Naive B cell (primary cell): ENCODE measurements around the gene ZFP57. TPM values are rescaled to one million over a fixed set of nuclear protein-coding genes. Genes with fewer than 3 reads are reported as not detected.

Source experiments
- ATAC-seq, 2 donors: fragments of 150-1000 bp; cut with Tn5 transposase; 2 replicates each; pipeline ENCODE4 v1.10.0; 2021; ENCODE audit warnings: low read depth in 2 of 2, mild to moderate bottlenecking in 2 of 2, moderate library complexity in 2 of 2
- DNase-seq: peaks from one replicate; pipeline ENCODE4 v3.0.0; 2022
- H3K27ac Mint-ChIP-seq, 6 donors: one replicate each; pipeline ENCODE4 v1.8.0; 2020 to 2022; ENCODE audit warnings: mild to moderate bottlenecking in 6 of 6, mixed read lengths in 6 of 6, moderate library complexity in 5 of 6, inconsistent platforms in 2 of 6
- H3K27me3 Mint-ChIP-seq, 3 donors: one replicate each; pipeline ENCODE4 v1.8.0; 2021 to 2022; ENCODE audit warnings: mixed read lengths in 3 of 3, mild to moderate bottlenecking in 1 of 3
- H3K36me3 Mint-ChIP-seq, 2 donors: one replicate each; pipeline ENCODE4 v1.8.0; 2020 to 2022; ENCODE audit warnings: mixed read lengths in 2 of 2, inconsistent platforms in 1 of 2, mild to moderate bottlenecking in 1 of 2
- H3K4me1 Mint-ChIP-seq, 3 donors: one replicate each; pipeline ENCODE4 v1.8.0; 2020 to 2022; ENCODE audit warnings: mixed read lengths in 3 of 3, inconsistent platforms in 1 of 3, mild to moderate bottlenecking in 1 of 3, moderate library complexity in 1 of 3
- H3K4me3 Mint-ChIP-seq, 8 donors: one replicate each; pipeline ENCODE4 v1.8.0; 2020 to 2022; ENCODE audit warnings: mild to moderate bottlenecking in 8 of 8, mixed read lengths in 8 of 8, moderate library complexity in 8 of 8, inconsistent platforms in 2 of 8
- H3K9me3 Mint-ChIP-seq, 7 donors: one replicate each; pipeline ENCODE4 v1.8.0; 2020 to 2022; ENCODE audit warnings: mixed read lengths in 7 of 7, mild to moderate bottlenecking in 5 of 7, inconsistent platforms in 2 of 7, moderate library complexity in 1 of 7
- polyA plus RNA-seq, 6 donors: library from polyadenylated mRNA; unstranded; fragments of 300-500 nt; fragmentation: Illumina TruSeq; gene quantifications; one replicate each; pipeline ENCODE4 v1.2.3, GENCODE V29; 2021; ENCODE audit warnings: low read depth in 6 of 6

The ZFP57 gene
- polyA plus RNA-seq, 6 donors from 2014 or later, result 1.8 to 3.1 (median 2.5) TPM; not detected in 3

DNA sequence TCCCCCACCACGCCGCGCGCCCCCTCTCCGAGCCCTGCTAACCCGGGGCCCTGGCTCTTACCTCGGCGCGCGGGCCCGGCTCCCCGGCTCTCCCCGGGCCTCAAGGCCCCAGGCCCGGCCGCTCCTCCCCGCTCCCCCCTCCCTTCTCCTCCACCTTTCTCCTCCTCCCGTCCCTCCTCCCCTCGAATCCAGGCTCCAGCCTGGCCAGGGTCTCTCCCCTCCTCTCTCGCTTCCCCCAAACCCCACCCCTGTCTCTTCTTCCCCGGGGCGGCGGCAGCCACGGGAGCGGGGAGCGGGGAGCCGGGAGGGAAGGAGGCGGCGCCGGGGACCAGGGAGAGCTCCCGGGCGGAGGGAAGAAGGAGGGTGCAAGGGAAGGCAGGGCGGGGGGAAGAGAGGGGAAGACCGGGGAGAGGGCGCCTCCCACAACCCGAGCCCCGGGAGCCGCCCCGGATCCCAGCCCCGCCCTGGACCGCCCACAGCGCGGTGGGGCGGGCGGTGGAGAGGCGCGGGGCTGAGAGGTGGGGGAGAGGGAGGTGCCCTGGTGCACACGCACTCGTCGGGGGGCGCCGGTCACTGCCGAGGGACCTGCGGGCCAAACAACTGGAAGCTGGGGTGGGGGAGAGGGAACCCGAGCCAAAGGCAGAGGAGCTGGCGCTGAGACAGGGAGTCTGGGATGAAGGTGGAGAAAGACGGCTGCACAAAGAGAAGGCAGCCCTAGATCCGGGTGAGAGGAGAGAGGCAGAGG, 48.0 kb downstream of the ZFP57 start, which contains the start of gene GABBR1:
TSS of gene GABBR1 (minus strand) at position 395 of the 745 bp plus-strand sequence. CDS start 798 bp downstream, outside the sequence.
- Mint-ChIP-seq H3K4me1 (peaks cover 64 to 77% (median 69%) of the 10 kb centered on the region in 3 donors), H3K27me3 (no peaks in the 10 kb centered on the region)

DNA sequence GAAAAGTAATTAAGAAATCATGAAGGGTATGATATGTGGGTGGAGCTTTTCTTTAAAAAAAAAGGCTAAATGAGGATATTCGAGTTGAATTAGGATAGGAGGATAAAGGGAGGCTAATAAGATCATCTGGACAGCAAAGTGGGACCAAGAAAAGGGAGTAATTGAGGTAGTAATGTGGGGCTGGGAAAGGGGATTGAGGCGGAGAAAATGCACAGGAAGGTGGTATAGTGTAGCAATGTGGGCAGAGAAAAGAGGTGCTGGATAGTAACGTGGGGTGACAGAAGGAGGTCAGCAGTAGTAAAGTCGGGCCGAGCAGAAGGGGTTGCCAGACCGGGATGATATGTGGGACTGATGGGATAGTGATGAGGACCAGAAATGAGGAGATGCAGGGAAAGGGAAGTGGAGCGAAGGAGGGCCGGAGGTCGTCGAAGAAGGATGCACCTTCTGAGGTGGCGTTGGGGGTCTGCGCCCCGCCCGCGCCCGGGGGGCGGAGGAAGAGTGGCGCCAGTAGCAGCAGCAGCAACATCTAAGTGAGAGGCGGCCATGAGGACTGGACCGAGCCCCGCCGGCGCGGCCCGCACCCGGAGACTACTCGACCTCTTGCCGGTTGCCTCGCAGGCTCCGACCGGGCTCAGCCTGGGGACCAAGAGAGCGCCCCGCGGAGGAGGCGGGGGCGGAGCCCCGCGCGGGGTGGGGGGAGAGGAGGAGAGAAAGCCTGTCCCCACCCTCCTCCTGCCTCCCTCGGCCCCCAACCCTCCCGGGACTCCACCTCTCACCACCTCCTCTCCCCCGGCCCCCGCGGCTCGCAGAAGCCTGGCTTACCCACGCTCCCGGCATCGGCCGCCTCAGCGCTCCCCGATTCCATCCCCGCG, 48.9 kb downstream of the ZFP57 start:
- DNase-seq, result peak; percentile 76
- no peaks in the 10 kb centered on the region for H3K27me3 Mint-ChIP-seq
- peak; percentile 60 to 67 for ATAC-seq
- peaks cover 59 to 75% (median 69%) of the 10 kb centered on the region in 3 donors for H3K4me1 Mint-ChIP-seq
- no peaks in the 10 kb centered on the region for H3K9me3 Mint-ChIP-seq
- peak overlapping the region; percentile 83 to 97 (median 88) for H3K27ac Mint-ChIP-seq
- H3K4me3 Mint-ChIP-seq, result peak overlapping the region; percentile 88 to 100 (median 98)
- peaks cover 0 to 4% of the 10 kb centered on the region in 2 donors for H3K36me3 Mint-ChIP-seq

More for the DNA sequence above, 48.0 kb downstream of the ZFP57 start, which contains the start of gene GABBR1:
- Mint-ChIP-seq H3K27ac (peak within 1 kb of the TSS; percentile 88 to 99 (median 96)), H3K4me3 (peak within 1 kb of the TSS; percentile 88 to 100 (median 98)), H3K36me3 (peaks cover 0 to 4% of the 10 kb centered on the region in 2 donors), H3K9me3 (no peaks in the 10 kb centered on the region)
- peak; percentile 73 for DNase-seq
- peak; percentile 71 to 73 for ATAC-seq

DNA sequence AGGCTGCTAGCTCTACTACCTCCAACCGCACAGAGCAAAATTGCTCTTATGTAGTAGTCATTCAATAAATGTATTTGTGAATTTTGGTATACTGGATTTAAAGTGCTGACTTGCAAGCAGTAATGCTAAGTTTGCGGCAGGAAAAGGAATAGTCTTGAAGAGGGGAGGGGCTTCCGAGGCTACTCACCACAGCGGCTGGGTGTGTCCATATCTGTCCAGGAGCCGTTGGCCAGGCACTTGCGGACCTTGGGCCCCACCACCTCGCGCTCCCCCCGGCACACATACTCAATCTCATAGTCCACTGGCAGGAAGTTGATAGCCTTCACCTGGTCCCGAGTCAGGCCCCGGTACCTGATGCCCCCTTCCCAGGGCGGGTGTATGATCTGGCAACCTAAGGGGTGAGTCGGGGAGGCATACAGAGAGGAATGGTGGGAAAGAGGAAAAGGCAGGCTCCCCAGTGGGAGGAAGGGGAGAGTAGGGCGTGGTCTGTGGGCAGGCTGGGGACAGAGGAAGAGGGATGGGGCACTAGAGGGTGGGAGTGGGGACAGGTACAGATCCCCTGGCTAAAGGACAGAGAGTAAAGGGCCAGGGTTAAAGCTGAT, 49.6 kb downstream of the ZFP57 start:
- no peak for DNase-seq
- Mint-ChIP-seq H3K4me3 (peak overlapping the region; percentile 88 to 100 (median 98)), H3K9me3 (no peaks in the 10 kb centered on the region), H3K27ac (peak overlapping the region in 3 of 6 donors; percentile 88 to 98 (median 97)), H3K36me3 (peaks cover 0 to 4% of the 10 kb centered on the region in 2 donors), H3K27me3 (no peaks in the 10 kb centered on the region), H3K4me1 (peaks cover 63 to 75% (median 74%) of the 10 kb centered on the region in 3 donors)
- no peak for ATAC-seq

DNA sequence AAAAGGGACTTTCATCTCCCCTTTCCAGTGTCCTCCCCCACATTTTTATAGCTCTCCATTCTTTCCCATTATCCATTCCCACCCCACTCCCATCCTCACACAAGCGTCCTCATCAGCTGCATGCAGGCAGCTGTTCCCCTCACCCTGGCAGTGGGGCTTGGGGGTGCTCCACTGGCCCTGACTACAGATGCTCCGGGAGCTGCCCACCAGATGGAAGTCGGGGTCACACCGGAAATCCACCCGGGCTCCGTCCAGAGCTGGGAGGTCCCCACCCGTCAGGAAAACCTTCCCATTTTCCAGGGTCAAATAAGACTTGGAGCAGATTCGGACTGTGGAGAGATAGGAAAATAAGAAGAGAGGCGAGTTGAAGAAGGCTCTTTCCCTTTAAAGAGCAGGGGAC, 50.6 kb downstream of the ZFP57 start:
- no peak for ATAC-seq
- peaks cover 60 to 72% (median 70%) of the 10 kb centered on the region in 3 donors for H3K4me1 Mint-ChIP-seq
- H3K36me3 Mint-ChIP-seq, result peaks cover 0 to 4% of the 10 kb centered on the region in 2 donors
- H3K27me3 Mint-ChIP-seq, result no peaks in the 10 kb centered on the region
- no peak for DNase-seq
- peak overlapping the region in 4 of 8 donors; percentile 49 to 99 (median 93) for H3K4me3 Mint-ChIP-seq
- H3K9me3 Mint-ChIP-seq, result no peaks in the 10 kb centered on the region
- H3K27ac Mint-ChIP-seq, result no peak overlapping the region

DNA sequence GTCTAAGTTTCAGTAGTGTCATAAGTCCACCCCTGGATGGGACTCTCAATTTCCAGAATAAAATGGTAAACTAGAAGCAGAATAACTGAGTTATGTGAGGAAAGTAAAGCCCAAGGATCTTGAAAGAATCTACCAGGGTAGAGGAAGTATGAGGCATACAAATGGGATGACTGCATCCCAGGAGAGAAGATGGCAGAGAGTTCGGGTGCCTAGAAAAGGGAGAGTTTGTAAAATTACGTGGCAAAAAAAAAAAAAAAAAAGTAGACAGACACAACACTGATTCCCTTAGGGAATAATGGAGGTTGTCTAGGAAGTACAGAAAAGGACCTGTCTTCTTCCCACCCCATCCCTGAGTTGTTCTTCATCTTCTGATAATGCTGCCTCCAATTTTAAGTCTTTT, 51.4 kb downstream of the ZFP57 start:
- H3K36me3 Mint-ChIP-seq, result peaks cover 0 to 4% of the 10 kb centered on the region in 2 donors
- peaks cover 60 to 71% (median 65%) of the 10 kb centered on the region in 3 donors for H3K4me1 Mint-ChIP-seq
- H3K27me3 Mint-ChIP-seq, result no peaks in the 10 kb centered on the region
- no peaks in the 10 kb centered on the region for H3K9me3 Mint-ChIP-seq
- peak overlapping the region in 5 of 8 donors; percentile 0 to 99 (median 90) for H3K4me3 Mint-ChIP-seq
- H3K27ac Mint-ChIP-seq, result no peak overlapping the region
- ATAC-seq (no peak), DNase-seq (no peak)

DNA sequence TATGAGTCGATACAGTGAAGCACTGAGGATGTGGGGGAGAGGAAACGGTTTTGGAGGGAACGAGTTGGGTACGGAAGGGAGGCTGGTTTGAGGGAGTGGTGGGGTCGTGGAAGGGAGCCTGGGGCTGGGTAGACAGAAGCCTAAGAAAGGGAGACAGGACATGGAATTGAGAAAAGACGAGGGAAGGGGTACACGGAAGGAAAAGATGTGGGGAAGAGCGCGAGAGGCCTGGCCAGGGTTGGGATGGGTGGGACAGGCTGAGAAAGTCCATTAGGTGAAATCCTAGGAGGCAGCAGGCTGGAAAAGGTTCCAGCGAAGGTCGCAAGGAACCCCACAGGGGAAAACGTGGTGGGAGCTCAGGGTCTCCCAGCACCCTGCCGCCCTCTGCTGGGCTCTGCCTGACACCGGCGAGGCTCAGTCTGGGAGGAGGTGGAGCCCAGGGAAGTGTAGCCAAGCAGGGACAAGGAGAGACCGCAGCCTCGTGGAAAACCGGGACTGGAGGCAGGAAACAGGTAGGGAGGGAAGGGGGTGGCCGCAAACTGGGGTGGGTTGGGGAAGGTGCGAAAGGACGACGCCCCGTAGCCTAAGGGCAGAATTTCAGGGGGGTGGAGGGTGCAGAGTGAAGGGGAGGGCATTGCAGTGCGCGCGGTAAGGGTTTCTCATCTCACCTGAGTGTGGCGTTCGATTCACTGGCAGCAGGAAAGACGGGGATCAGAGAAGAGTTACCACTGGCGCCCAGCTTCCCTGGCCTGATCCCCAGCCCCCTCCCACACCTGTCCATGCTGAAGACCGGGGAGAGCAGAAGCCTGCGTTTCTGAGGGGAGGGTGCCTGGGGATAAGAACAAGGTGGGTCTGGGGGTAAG, 52.3 kb downstream of the ZFP57 start:
- DNase-seq (peak; percentile 28), ATAC-seq (peak; percentile 22 to 36)
- H3K4me1 Mint-ChIP-seq, result peaks cover 53 to 61% (median 55%) of the 10 kb centered on the region in 3 donors
- peak overlapping the region; percentile 90 to 99 (median 94) for H3K4me3 Mint-ChIP-seq
- no peaks in the 10 kb centered on the region for H3K27me3 Mint-ChIP-seq
- peaks cover 4 to 7% of the 10 kb centered on the region in 2 donors for H3K36me3 Mint-ChIP-seq
- no peaks in the 10 kb centered on the region for H3K9me3 Mint-ChIP-seq
- peak overlapping the region; percentile 34 to 90 (median 54) for H3K27ac Mint-ChIP-seq

DNA sequence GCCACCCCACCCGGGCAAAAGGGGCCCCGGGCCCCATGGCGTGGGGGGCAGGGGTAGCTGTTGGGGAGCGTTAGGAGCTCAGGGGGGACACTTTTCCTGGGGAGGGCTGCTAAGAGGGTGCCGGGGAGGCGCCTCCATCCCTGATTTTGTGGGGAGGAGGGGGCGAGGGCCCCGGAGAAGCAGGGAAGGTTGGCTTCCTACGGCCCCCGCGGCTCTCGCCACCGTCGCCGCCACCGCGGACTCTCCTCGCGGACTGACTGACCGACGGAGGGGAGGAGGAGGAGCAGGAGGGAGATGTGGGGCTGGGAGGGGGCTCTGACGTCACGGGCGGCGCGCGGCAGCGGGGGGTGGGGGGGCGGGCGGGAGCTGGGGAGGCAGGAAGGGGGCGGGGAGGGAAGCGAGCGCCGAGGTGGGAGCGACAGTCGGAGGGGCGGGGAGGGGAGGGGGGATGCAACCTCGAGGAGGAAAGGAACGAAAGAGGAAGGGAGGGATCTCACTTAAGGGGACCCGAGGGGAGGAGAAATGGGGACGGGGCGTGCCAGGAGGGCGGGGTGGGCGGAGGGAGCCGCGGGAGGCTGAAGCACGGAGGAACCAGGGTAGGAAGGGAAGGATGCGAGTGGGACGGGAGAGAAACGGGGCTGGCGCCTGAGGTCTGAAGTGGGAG, 53.1 kb downstream of the ZFP57 start:
- Mint-ChIP-seq H3K4me3 (peak overlapping the region; percentile 90 to 99 (median 94)), H3K27ac (peak overlapping the region in 5 of 6 donors; percentile 34 to 90 (median 57)), H3K27me3 (no peaks in the 10 kb centered on the region), H3K9me3 (no peaks in the 10 kb centered on the region), H3K4me1 (peaks cover 48 to 57% (median 51%) of the 10 kb centered on the region in 3 donors), H3K36me3 (peaks cover 0 to 14% of the 10 kb centered on the region in 2 donors)
- DNase-seq (peak; percentile 37), ATAC-seq (peak; percentile 12 to 18)

DNA sequence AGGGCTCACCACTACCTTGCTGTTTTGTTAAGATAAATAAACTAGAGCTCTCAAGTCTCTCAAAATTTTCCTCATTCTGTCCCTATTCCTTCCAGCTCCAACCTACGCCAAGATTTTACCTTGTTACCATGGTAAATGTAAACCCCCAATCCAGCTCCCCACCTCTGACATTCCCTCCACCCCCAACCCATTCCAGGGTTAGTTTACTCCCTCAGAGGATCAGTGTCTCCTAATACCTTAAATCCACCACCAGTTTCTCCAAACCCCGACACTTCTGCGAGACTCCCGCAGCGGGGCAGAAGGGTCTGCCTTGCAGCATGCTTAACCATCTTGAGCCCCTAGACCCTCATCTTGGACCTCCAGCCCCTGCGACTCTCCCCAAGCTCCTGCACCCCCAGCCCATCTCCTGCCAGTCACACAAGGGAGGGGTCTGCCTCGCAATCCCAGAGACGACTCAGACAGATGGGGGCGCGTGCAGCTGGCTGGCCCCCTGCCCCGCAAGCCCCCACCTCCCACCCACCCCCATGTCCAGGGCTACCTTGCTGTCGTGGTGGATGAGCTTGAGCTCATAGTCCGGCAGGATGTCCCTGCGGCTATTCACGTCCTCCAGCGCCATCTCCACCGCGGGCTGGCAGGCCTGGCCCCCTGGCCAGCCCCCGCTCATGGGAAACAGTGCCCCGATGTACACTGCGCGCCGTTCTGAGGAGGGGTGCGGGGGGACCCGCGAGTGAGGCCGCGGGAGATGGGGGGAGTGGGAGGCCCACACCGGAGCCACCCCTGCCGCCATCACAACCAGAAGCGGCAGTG, 53.8 kb downstream of the ZFP57 start:
- DNase-seq, result no peak
- peak in 1 of 2 donors; percentile 3 for ATAC-seq
- Mint-ChIP-seq H3K4me1 (peaks cover 47 to 55% (median 50%) of the 10 kb centered on the region in 3 donors), H3K9me3 (no peaks in the 10 kb centered on the region), H3K27ac (peak overlapping the region; percentile 2 to 91 (median 38)), H3K27me3 (no peaks in the 10 kb centered on the region), H3K4me3 (peak overlapping the region; percentile 62 to 93 (median 83)), H3K36me3 (peaks cover 0 to 21% of the 10 kb centered on the region in 2 donors)

DNA sequence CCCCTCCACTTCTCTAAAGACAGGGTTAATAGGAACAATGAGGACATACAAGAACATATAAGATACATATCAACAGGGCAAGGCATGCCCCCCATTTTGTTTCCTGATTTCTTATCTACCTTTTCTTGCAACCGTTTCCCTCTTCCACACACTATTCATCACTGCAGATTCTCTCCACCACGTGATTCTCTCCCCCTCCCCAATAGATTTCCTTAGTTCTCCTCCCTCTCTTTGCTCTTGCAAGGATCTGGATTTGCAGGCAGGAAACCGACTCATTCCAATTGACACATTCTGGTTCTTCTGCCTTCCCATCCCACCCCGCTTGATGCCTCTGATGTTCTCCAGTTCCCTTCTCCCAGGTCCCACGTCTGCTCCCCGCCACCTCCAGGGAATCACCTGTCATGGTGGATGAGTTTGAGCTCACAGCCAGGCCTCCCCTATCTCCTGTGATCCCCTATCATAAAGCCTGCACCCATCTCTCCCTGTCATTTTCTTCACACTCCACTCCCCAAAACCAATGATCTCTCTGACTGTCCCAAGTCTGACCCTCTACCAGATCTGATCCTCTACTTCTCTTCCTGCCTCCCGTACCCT, 55.5 kb downstream of the ZFP57 start:
- DNase-seq (no peak), ATAC-seq (no peak)
- Mint-ChIP-seq H3K9me3 (no peaks in the 10 kb centered on the region), H3K36me3 (peaks cover 0 to 32% of the 10 kb centered on the region in 2 donors), H3K27me3 (no peaks in the 10 kb centered on the region), H3K4me1 (peaks cover 35 to 39% (median 37%) of the 10 kb centered on the region in 3 donors), H3K27ac (peak overlapping the region in 4 of 6 donors; percentile 1 to 72 (median 28)), H3K4me3 (peak overlapping the region in 2 of 8 donors; percentile 7 to 81)

DNA sequence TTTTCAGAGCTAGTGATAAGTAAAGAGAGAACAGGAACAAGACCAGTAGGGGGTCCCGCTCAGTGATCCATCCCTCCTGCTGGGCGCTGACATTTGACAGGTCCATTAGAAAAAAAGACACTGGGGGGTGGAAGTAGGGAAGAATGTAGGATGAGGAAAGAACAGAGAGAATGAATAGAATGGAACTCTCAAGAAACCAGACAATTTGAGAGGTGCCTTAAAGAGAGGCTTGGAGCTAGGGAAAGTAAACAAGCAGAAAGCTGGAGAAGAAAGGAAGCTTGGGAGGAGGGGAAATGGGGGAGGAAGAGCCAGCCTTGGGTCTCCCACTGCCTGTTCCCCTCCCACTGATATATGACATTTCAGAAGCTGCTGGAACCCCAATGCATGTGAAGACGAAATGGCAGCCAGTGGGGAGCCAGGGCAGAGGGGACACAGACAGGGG, 56.4 kb downstream of the ZFP57 start:
- H3K36me3 Mint-ChIP-seq, result peaks cover 3 to 39% of the 10 kb centered on the region in 2 donors
- ATAC-seq (no peak), DNase-seq (no peak)
- peak overlapping the region in 4 of 6 donors; percentile 2 to 85 (median 6) for H3K27ac Mint-ChIP-seq
- no peaks in the 10 kb centered on the region for H3K9me3 Mint-ChIP-seq
- H3K27me3 Mint-ChIP-seq, result no peaks in the 10 kb centered on the region
- H3K4me1 Mint-ChIP-seq, result peaks cover 27 to 31% (median 31%) of the 10 kb centered on the region in 3 donors
- H3K4me3 Mint-ChIP-seq, result no peak overlapping the region
